Spleen (tissue), 11 donors: ENCODE results near the gene SEMA5B. TPM values are rescaled to one million over a fixed set of nuclear protein-coding genes. Genes with fewer than 3 reads are reported as not detected.
A peak's percentile ranks its signal among the peaks of the same experiment; 100 is the strongest.

Experiments
- DNase-seq: peaks from one replicate; pipeline ENCODE4 v3.0.0-alpha.2; 2020
- H3K27ac ChIP-seq, 8 donors: fragments of 200-600 bp; sonication (generic) in 7 of 8; 1 replicate in 4 of 8; 2 replicates in 4 of 8; pipeline versions ENCODE4 v1.5.0 to v1.8.0; 2016 to 2021; ENCODE audit warnings: inconsistent platforms in 4 of 8, mild to moderate bottlenecking in 4 of 8, moderate library complexity in 1 of 8
- H3K27me3 ChIP-seq, 7 donors: fragments of 200-600 bp; sonication (generic) in 6 of 7; replicated peaks in 1 of 7; 1 replicate in 4 of 7; 2 replicates in 3 of 7; pipeline versions ENCODE4 v1.5.0 to v1.8.0; 2016 to 2021; ENCODE audit warnings: inconsistent platforms in 3 of 7, mild to moderate bottlenecking in 1 of 7
- H3K36me3 ChIP-seq, 6 donors: fragments of 200-600 bp; sonication (generic) in 5 of 6; 1 replicate in 4 of 6; 2 replicates in 2 of 6; pipeline versions ENCODE4 v1.5.0 to v1.8.0; 2016 to 2021; ENCODE audit warnings: inconsistent platforms in 2 of 6
- H3K4me1 ChIP-seq, 6 donors: fragments of 200-600 bp; sonication (generic) in 5 of 6; 1 replicate in 3 of 6; 2 replicates in 3 of 6; pipeline versions ENCODE4 v1.5.0 to v1.8.0; 2016 to 2021; ENCODE audit warnings: inconsistent platforms in 3 of 6
- H3K4me3 ChIP-seq, 8 donors: fragments of 200-600 bp; sonication (generic) in 7 of 8; 1 replicate in 4 of 8; 2 replicates in 4 of 8; pipeline versions ENCODE4 v1.5.0 to v1.8.0; 2016 to 2021; ENCODE audit warnings: inconsistent platforms in 4 of 8, mild to moderate bottlenecking in 4 of 8, moderate library complexity in 2 of 8
- H3K9me3 ChIP-seq, 8 donors: fragments of 200-600 bp; sonication (generic) in 7 of 8; 1 replicate in 4 of 8; 2 replicates in 4 of 8; pipeline versions ENCODE4 v1.5.0 to v1.8.0; 2016 to 2021; ENCODE audit warnings: inconsistent platforms in 4 of 8
- CTCF ChIP-seq, 11 experiments: fragments of 200-600 bp in 7 of 11; fragments of 450-650 bp in 4 of 11; sonication (generic) in 4 of 11; IDR thresholded peaks in 8 of 11; conservative IDR thresholded peaks in 3 of 11; 1 replicate in 7 of 11; 2 replicates in 4 of 11; pipeline versions ENCODE4 v1.4.0 to v1.8.0; 2016 to 2021; ENCODE audit warnings: antibody characterized with exemption in 11 of 11, inconsistent platforms in 4 of 11, mild to moderate bottlenecking in 1 of 11
- POLR2A ChIP-seq, 3 donors: fragments of 450-650 bp; IDR thresholded peaks; one replicate each; pipeline ENCODE4 v1.5.1; 2017; ENCODE audit warnings: antibody characterized with exemption in 3 of 3, mild to moderate bottlenecking in 1 of 3
- POLR2AphosphoS5 ChIP-seq, 3 donors: sonication (generic); formaldehyde crosslinking; IDR thresholded peaks; one replicate each; pipeline ENCODE4 v1.5.1; 2017; ENCODE audit warnings: antibody characterized with exemption in 3 of 3
- WGBS, 5 donors: extraction: QIAGEN DNeasy Blood & Tissue Kit in 3 of 5; methylation state at CpG; one replicate each; pipeline versions ENCODE4 v1.1.5 to v1.1.7; 2013 to 2018; 5-methylcytosine and 5-hydroxymethylcytosine counted together
- intact Hi-C: fragments of 100-400 bp; cut with DNase I; formaldehyde crosslinking; loops from one replicate; pipeline ENCODE4 v1.15.0; 2023; ENCODE audit warnings: low total_unique reads
- polyA plus RNA-seq, 3 donors: library from polyadenylated mRNA; stranded (reverse); fragments of 200-250 nt; gene quantifications; one replicate each; pipeline ENCODE4 v1.2.1, GENCODE V29; 2013
- total RNA-seq, 7 donors: library from RNA; depleted of rRNA in 3 of 7; stranded (reverse); fragments of >200 nt in 3 of 7; fragmentation: NEBNext Ultra II Directional in 4 of 7; extraction: Animal tissue kit (Norgen Biotek cat#: 25700) in 4 of 7; gene quantifications; one replicate each; pipeline versions ENCODE4 v1.1.0 to v1.2.1, GENCODE V29; 2016 to 2021
- donor health status: healthy with polysubstance abuse.
- donor health status: DM: no; HTN: no; CAD: no; lungs with moderate emphysema.
- donor health status: DM: no; HTN: no; CAD: no.
- donor health status: Bipolar disorder and iron deficiency.
- donor health status: healthy.
- donor health status: DM: no; HTN: no; CAD: no.
- donor health status: DM: yes; HTN: yes; CAD: no.

Gene SEMA5B
- total and polyA plus RNA-seq, 10 donors: 0.09 to 0.63 (median 0.41) TPM; not detected in 3

DNA sequence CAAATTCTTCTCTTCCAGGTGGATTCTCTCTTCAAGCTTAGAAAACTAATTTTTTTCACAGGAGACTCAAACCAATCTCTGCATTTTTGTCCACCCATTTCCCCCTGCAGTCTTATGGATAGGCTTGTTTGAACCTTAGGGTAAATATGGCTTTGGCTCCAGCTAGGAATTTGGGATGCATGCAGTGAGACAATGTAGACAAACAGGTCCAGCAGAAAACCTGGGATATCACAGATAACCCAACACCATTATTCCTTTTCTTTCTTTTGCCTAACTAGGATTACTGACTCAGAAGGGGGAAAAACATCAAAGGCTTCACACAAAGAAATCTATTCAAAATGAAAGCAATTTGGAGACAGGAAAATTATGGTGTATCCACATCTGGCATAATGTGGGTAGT, 11.2 kb upstream of the SEMA5B start:
- H3K27ac ChIP-seq: no peak overlapping the region
- DNase-seq: no peak
- H3K4me1 ChIP-seq: peaks cover 0 to 7% (median 0%) of the 10 kb centered on the region in 6 donors
- no peak for TF ChIP-seq POLR2AphosphoS5 (IDR thresholded peaks at IDR 0.05)
- no peak for TF ChIP-seq POLR2A (IDR thresholded peaks at IDR 0.05)
- TF ChIP-seq CTCF (IDR thresholded peaks at IDR 0.05 in 8 of 11, conservative IDR thresholded peaks at IDR 0.05 in 3 of 11): no peak
- no peaks in the 10 kb centered on the region for H3K36me3 ChIP-seq
- intact Hi-C loops: loop anchor here (10.0 kb wide), 1 partner anchor 1494 kb away; the partner anchor contains the start of gene POLQ
- H3K9me3 ChIP-seq: no peaks in the 10 kb centered on the region
- peaks cover 0 to 5% (median 0%) of the 10 kb centered on the region in 7 donors for H3K27me3 ChIP-seq
- H3K4me3 ChIP-seq: no peak overlapping the region

- Histone ChIP-seq H3K4me1 (peaks cover 0 to 21% (median 2%) of the 10 kb centered on the region in 6 donors), H3K9me3 (no peaks in the 10 kb centered on the region), H3K4me3 (no peak overlapping the region), H3K36me3 (no peaks in the 10 kb centered on the region), H3K27me3 (peaks cover 0 to 5% (median 0%) of the 10 kb centered on the region in 7 donors), H3K27ac (no peak overlapping the region)
- WGBS, 5 donors: 66 to 91% (median 81%) methylated on average over 5 of the region's 5 CpGs
- no peak for DNase-seq
- no peak for TF ChIP-seq CTCF (IDR thresholded peaks at IDR 0.05 in 8 of 11, conservative IDR thresholded peaks at IDR 0.05 in 3 of 11)
- intact Hi-C loops: loop anchor here (10.0 kb wide), 1 partner anchor 1492 kb away; the partner anchor contains the start of gene POLQ
Measured at GRCh38 chr3:123037015-123037375, 9.4 kb upstream of the SEMA5B start.

GRCh38 chr3:123036352-123037014, 8.9 kb upstream of the SEMA5B start:
- intact Hi-C loops: loop anchor here (10.0 kb wide), 1 partner anchor 1492 kb away; the partner anchor contains the start of gene POLQ
- Histone ChIP-seq H3K36me3 (no peaks in the 10 kb centered on the region), H3K4me1 (peaks cover 0 to 26% (median 2%) of the 10 kb centered on the region in 6 donors), H3K4me3 (no peak overlapping the region), H3K27me3 (peaks cover 0 to 8% (median 0%) of the 10 kb centered on the region in 7 donors), H3K27ac (peak overlapping the region in 1 of 8 donors; percentile 22), H3K9me3 (no peaks in the 10 kb centered on the region)
- 66 to 87% (median 75%) methylated on average over 8 of the region's 8 CpGs for WGBS, 5 donors
- no peak for TF ChIP-seq POLR2A (IDR thresholded peaks at IDR 0.05)
- no peak for TF ChIP-seq POLR2AphosphoS5 (IDR thresholded peaks at IDR 0.05)
- TF ChIP-seq CTCF (IDR thresholded peaks at IDR 0.05 in 8 of 11, conservative IDR thresholded peaks at IDR 0.05 in 3 of 11): no peak
- DNase-seq: no peak

GRCh38 chr3:123034996-123035395, 7.4 kb upstream of the SEMA5B start:
- Histone ChIP-seq H3K36me3 (no peaks in the 10 kb centered on the region), H3K4me3 (no peak overlapping the region), H3K27ac (no peak overlapping the region), H3K9me3 (no peaks in the 10 kb centered on the region), H3K27me3 (peaks cover 0 to 23% (median 4%) of the 10 kb centered on the region in 7 donors), H3K4me1 (peaks cover 0 to 34% (median 5%) of the 10 kb centered on the region in 6 donors)
- no peak for TF ChIP-seq CTCF (IDR thresholded peaks at IDR 0.05 in 8 of 11, conservative IDR thresholded peaks at IDR 0.05 in 3 of 11)
- no peak for TF ChIP-seq POLR2A (IDR thresholded peaks at IDR 0.05)
- WGBS, 5 donors: 84 to 98% (median 93%) methylated on average over 3 of the region's 3 CpGs
- no peak for DNase-seq
- intact Hi-C loops: loop anchor here (10.0 kb wide), 1 partner anchor 1490 kb away; the partner anchor contains the start of gene POLQ
